HG03378 (cell line): Measurements from ENCODE around the gene ZC3H12C.

ENCODE experiments used
- ATAC-seq: cut with Tn5 transposase; IDR thresholded peaks from one replicate; pipeline ENCODE4 v1.9.1; 2021; ENCODE audit warnings: mild to moderate bottlenecking, moderate library complexity; ENCODE audit not compliant: unreplicated experiment

Gene ZC3H12C

GRCh38 chr11:110147962-110148709 is 54.9 kb downstream of the ZC3H12C start:
- no peak for ATAC-seq

- peak; percentile 55 for ATAC-seq
These were observed 55.9 kb downstream of the ZC3H12C start for GRCh38 chr11:110148775-110149744.

GRCh38 chr11:110152199-110152598 is 59.0 kb downstream of the ZC3H12C start:
- no peak for ATAC-seq

- no peak for ATAC-seq
These were observed 60.3 kb downstream of the ZC3H12C start for GRCh38 chr11:110153474-110153873.

- no peak for ATAC-seq
These were observed 63.3 kb downstream of the ZC3H12C start for GRCh38 chr11:110156503-110156902.

- ATAC-seq: no peak
These were observed 65.4 kb downstream of the ZC3H12C start for GRCh38 chr11:110158317-110159200.

- ATAC-seq: no peak
These were observed 66.3 kb downstream of the ZC3H12C start for GRCh38 chr11:110159476-110159875.

GRCh38 chr11:110160016-110160415 is 66.8 kb downstream of the ZC3H12C start:
- no peak for ATAC-seq

GRCh38 chr11:110160437-110160836 is 67.2 kb downstream of the ZC3H12C start:
- no peak for ATAC-seq

- no peak for ATAC-seq
These were observed 67.9 kb downstream of the ZC3H12C start for GRCh38 chr11:110161061-110161460.

- no peak for ATAC-seq
These were observed 69.0 kb downstream of the ZC3H12C start for GRCh38 chr11:110162216-110162615.

- no peak for ATAC-seq
These were observed 72.1 kb downstream of the ZC3H12C start for GRCh38 chr11:110165039-110165925.

- no peak for ATAC-seq
These were observed 75.0 kb downstream of the ZC3H12C start for GRCh38 chr11:110168033-110168803.

GRCh38 chr11:110169738-110170137 is 76.5 kb downstream of the ZC3H12C start:
- no peak for ATAC-seq

- ATAC-seq: no peak
These were observed 79.4 kb downstream of the ZC3H12C start for GRCh38 chr11:110172468-110173065.

GRCh38 chr11:110173811-110174644 is 80.8 kb downstream of the ZC3H12C start:
- ATAC-seq: peak; percentile 59

GRCh38 chr11:110174645-110175310 is 81.6 kb downstream of the ZC3H12C start:
- no peak for ATAC-seq
